GM18870 (cell line): ENCODE results near the gene MMS22L.

Source experiments
- ATAC-seq: cut with Tn5 transposase; IDR thresholded peaks from one replicate; pipeline ENCODE4 v1.9.1; 2021; ENCODE audit warnings: moderate library complexity; ENCODE audit not compliant: unreplicated experiment

The MMS22L gene

GRCh38 chr6:97150932-97151331 lies 132.1 kb downstream of the MMS22L start:
- ATAC-seq = no peak

DNA sequence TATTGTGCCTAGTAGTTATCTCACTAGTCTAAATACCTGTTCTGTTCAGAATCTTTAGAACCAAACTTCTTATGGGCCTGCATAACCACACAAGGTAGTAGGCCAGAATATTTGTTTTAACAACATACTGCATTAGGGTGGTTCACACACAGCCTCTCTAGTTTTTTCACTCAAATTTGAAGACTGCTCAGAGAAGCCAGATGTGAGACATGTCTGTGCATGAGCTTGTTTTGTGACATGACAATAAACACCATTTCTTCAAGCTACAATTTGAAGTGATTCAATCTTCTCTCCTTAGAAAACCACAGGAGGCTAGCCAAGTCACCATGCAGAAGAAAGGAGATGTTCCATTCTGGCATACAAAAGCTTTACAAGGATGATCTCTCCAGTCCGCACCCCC lies 135.6 kb downstream of the MMS22L start:
- no peak for ATAC-seq

GRCh38 chr6:97145691-97146090 lies 137.3 kb downstream of the MMS22L start:
- no peak for ATAC-seq

DNA sequence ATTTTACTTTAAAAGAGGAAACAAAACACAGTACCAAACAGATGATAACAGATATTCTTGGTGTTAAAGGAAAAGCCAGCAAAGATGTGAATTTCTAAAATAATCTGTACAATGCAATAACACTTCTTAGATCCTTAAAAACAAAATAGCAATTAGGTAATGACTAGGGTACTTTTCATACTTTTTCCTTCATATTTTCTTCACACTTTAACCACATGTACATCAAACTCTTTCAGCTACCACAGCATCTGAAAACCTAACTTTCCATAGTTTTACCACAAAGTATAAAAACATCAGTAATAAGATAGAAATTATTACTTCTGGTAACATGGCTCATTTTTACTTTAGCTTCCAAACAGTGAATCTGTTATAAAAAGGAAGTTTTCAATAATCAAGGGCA lies 141.3 kb downstream of the MMS22L start:
- ATAC-seq = no peak

DNA sequence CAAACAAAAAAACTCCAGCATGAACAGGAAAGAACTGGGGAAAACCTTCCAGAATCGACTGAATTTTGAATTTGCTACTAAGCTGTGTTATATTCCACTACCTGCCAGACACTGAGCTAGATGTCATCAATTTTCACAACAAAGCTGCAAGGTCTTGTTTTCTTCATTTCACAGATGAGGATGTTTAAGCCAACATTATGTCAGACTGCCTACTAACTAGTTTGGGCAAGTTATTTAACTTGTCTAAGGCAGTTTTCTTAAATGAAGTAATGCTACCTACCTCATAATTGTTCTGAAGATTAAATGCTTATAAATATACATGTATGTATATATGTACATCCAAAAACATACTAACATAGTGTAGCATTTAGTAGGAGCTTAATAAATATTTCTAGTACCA lies 144.4 kb downstream of the MMS22L start:
- no peak for ATAC-seq

- no peak for ATAC-seq
These were observed 146.2 kb downstream of the MMS22L start for GRCh38 chr6:97136626-97137358.

DNA sequence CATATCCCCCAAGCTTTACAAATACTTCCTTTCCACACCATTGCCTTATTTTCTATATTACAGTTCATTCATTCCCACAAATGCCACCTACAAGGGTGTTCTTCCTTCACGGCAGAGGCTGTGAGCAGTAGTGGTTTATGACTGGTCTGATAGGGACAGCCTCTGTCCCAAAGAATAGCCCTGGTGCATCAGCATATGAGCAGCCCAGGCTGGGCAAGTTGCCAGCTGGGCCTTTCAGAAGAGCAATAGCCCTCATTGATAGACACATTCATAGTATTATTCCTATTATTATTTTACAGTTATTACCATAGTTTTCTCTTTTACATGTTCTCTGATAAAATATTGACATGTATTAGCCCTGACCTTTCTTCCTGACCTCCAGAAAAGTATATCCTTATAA lies 149.9 kb downstream of the MMS22L start:
- ATAC-seq = no peak

DNA sequence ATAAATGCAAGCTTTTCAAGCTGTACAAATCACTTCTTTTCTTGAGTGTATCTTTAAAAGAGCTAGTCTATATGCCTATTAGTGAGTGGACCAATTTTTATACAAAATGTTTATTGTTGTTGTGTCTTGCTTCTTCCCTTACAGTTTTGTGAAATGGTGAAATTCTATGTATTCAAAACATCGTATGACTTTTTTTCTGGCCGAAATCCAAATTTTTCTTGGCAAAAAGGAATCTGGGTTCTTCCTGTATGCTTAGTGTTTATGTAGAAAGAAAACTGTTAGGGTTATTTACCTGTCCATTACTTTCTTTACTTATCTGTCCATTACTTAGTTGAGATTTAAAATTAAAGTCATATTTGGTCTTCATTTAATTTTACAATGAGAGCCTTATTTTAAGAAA lies 153.9 kb downstream of the MMS22L start:
- ATAC-seq = no peak

- ATAC-seq = no peak
These were observed 154.5 kb downstream of the MMS22L start for GRCh38 chr6:97128507-97128906.

DNA sequence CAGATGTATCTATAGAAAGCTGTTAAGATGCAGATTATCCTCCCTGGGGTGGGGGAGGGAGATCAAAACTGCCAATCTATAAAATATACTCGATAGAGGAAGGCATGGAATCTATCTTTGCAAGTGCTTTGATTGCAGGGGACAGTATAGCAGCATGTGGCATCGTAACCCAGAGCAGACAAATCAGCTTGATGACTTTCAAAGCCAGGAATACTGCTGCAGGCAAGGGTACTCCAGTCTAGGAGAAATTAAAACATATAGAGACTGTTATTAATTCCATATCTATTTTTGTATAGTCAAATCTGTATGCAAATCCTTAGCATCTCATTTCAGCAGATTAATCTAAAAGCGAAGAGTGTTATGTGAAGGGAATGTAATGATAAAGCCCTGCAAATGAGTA lies 159.4 kb downstream of the MMS22L start:
- ATAC-seq = no peak

DNA sequence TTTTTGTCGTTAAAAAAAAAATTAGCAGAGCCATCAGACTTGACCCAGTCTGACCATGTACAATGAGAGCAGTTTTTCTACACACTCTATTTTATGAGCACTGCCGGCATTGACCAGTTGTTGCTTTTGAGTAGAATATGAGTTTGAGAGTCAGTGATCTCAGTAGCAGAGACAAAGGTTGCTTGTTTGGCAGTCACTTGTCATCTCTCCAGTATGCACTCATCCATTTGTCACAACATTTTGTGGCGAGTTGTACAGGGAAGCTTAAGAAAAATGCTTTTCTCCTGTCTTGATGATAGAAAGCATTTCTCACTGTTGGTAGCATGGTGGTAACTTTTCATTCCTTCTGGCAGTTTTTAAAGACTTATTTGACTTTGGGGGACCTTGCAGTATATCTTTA lies 159.9 kb downstream of the MMS22L start:
- no peak for ATAC-seq

- ATAC-seq = no peak
These were observed 162.5 kb downstream of the MMS22L start for GRCh38 chr6:97120511-97120910.

DNA sequence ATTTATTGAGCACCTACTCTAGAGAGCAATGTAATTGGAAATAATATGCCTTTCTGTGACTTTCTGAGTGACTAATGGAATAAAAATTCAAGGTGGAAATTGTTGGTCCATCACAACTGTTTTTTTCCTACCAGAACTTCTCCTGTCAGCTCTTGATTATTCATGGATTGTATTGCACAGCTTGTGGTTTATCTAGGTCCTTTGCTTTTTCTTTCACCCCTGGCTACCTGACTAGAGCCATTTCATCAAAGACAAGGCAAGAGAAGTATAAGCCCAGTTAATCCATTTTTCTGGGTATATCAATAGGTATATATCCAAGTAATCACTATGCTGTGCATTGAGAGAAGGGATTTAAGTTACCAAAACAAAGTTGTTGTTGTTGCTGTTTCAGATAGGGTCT lies 168.4 kb downstream of the MMS22L start:
- ATAC-seq = no peak

DNA sequence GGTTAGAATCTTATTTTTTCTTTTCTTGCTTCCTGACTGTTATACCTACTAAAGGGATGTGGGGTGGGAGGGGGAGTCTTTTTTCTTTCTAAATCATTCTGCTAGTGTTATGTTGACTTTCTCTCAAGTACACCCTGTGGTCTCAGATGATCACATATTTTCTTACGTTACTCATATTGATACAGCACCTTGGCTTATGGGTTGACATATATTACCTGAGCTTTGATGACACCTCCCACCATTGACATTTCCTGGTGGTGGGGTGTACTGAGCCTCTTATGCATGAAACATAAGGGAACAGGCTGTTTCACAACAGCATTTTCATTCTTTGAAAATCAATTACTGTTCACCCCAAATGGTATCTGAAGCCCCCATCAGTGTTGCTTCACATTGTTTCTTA lies 169.8 kb downstream of the MMS22L start:
- no peak for ATAC-seq

DNA sequence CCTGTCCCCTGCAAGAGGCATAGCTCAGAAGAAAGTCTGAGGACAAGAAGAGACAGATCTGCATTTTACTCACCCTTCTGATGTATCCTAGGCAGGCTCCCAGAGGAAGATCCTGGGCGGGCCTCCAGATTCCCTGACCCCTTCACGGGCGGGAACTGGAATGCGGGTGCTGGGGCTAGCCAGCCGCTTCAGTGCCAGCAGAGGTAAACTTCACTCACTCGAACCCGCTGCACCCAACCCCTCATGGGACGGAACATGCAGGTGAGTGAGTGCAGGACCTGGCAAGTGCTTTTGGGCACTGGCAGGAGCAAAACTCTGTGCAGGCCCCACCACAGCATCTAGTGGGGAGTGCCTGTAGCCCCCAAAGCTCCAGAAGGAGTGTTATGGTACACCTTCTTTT lies 171.8 kb downstream of the MMS22L start:
- no peak for ATAC-seq

DNA sequence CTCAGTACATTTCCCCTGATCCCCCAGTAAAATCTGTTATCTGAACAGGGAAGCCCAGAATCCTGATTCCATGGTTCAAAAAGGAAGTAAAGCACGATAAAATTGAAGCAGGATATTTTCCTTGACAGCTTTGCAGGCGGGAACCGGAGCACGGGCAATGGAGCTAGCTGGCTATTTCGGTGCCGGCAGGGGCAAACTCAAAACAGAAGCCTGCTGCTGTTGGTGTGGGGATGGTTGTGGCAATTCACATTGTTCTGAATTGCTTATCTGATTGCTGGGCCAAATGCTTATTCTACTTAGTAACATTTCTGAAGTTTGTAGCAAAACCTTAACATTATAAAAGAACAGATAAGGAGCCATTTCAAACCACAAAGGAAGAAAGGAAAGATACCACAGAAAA lies 172.4 kb downstream of the MMS22L start:
- ATAC-seq = no peak

- no peak for ATAC-seq
These were observed 172.9 kb downstream of the MMS22L start for GRCh38 chr6:97110149-97110548.

DNA sequence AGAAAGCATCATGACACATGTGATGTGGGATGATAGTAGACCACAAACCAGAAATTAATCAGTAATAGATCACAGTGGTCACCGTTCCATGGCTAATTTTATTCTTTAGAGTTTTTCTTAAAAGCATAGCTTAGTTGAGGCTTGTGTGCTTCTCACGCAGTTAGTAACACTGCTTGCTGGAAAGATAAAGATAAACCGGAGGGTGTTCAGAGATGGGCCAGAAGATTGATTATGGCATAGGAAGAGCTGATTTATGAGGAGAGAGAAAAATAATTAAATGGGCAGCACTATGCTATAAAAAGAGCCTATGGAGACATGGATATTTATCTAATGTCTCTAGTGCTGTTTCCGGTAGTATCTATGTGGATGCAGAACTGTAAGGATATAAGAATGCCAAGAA lies 173.6 kb downstream of the MMS22L start:
- no peak for ATAC-seq

GRCh38 chr6:97102145-97102790 lies 180.7 kb downstream of the MMS22L start:
- no peak for ATAC-seq

- ATAC-seq = no peak
These were observed 182.3 kb downstream of the MMS22L start for GRCh38 chr6:97100696-97101095.

GRCh38 chr6:97097068-97098047 lies 185.7 kb downstream of the MMS22L start:
- no peak for ATAC-seq
